ENCODE results near the gene FABP7.

Gene FABP7

DNA sequence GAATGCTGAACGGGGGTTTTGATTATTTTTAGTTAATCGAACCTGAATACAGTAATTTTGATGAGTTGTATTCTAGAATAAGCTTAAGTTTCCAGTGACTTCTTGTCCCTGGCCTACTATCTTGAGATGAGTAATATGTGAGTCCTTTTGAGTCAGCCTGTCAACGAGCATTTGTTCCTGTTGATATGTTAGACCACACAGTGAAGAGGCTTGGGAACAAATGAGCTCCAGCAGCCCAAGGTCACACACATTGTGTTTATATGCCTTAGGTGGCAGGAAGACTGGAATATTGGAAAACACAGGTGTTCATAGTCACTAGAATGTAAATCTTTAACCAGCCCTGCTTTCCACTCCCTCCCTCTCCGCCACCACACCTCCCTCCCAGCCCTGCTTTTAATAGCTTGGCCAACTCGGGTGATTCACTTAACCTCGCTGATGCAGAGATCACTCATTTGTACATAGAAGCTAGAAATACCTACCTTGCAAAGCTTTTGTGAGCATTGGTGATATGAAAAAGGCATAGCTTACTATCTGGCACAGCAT is 18.7 kb downstream of the FABP7 start:
- no peak for DNase-seq (ENCODE audit: low read depth)

- no peak for DNase-seq (ENCODE audit: low read depth)
Measured at GRCh38 chr6:122799140-122799745, 19.7 kb downstream of the FABP7 start.

DNA sequence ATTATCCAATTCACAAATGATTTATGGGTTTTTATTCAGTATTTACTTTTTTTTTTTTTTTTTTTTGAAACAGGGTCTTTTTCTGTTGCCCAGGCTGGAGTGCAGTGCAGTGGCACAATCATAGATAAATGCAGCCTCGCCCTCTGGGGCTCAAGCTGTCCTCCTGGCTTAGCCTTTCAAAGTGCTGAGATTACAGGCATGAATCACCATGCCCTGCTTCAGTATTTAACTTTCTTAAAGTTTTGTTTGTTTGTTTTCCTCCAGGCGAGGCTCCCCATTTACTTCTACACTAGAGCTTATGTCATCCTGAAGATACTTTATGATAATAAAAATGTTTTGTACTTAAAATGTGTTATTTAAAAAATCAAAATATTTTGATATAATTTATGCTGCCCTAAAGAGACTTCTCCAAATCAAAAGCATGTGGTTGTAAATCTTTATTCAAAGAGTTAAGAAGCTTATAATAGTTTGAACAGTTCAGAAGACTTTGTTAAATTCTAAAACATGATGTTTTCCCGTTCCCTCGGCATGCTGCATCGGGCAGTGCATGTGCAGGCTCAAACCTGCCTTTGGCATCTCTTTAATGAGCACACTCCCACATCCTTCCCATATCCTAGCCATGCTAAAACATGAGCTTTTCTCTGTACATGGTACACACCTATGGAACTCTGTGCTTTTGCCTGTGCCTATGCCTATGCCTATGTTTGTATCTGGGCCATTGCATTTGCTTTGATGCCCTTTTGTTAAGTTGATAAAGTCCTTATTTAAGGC is 20.6 kb downstream of the FABP7 start:
- DNase-seq (ENCODE audit: low read depth) = no peak

- DNase-seq (ENCODE audit: low read depth) = no peak
Measured at GRCh38 chr6:122800906-122801305, 21.4 kb downstream of the FABP7 start.

GRCh38 chr6:122801397-122801796 is 21.9 kb downstream of the FABP7 start:
- no peak for DNase-seq (ENCODE audit: low read depth)

DNA sequence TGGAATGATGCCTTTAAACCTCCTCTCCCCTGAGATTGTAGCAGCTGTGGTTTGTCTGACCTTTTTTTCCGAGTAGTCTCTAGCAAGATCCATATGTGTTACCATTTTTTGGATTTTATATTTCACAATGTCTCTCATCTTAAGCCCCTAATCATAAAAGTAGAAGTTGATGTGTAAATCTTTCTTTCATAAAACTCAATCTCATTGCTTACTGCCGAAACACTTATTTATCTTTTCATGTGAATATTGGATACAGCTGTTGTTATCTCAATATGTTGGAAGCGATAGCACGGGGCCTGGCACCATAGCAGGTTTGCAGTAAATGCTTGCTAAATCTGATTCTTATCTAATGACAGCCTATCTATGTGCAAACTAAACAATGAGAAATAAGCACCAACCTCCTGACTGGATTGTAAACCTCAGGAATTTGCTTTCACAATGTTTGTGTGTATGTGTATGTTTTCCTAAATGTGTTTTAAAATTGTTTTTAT is 23.7 kb downstream of the FABP7 start:
- no peak for DNase-seq (ENCODE audit: low read depth)

DNA sequence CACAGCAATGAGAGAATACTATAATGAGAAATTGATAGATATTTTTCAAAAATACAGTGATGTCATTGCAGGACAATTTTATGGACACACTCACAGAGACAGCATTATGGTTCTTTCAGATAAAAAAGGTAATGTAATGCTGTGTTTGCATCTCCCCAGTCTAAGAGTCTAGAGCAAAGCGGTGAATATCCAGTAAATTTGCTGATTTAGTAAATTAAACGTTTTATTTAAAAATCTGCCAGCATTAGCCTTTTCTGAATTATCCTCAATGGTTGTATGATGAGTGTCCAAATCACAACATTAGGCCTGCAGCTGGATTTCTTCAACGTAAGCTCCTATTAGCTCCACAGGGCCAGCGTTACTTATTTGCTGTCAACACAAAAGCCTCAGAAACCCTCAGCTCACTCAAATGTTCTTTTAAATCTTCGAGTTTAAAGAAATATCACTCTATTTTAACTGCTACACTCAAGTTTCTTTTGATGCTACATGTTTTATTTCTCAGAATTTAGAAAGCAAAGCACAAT is 25.5 kb downstream of the FABP7 start:
- DNase-seq (ENCODE audit: low read depth) = no peak

DNA sequence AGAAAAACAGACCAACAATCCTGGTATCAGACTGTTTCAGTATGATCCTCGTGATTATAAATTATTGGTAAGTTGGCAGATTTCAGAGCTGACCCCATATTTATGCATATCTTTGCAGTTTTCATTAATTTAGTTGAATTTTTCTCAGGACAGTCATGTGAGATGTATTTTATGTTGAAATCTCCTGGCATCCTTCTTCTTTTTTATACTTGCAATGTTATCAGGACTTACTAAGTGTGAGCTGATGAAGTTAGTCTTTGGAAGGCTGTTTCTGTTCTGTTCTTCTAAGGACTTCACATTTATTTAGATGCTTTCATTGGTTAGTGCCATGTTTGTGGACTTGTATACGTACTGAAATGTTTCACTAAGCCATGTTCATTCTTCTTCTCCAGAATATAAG is 26.8 kb downstream of the FABP7 start:
- no peak for DNase-seq (ENCODE audit: low read depth)

DNA sequence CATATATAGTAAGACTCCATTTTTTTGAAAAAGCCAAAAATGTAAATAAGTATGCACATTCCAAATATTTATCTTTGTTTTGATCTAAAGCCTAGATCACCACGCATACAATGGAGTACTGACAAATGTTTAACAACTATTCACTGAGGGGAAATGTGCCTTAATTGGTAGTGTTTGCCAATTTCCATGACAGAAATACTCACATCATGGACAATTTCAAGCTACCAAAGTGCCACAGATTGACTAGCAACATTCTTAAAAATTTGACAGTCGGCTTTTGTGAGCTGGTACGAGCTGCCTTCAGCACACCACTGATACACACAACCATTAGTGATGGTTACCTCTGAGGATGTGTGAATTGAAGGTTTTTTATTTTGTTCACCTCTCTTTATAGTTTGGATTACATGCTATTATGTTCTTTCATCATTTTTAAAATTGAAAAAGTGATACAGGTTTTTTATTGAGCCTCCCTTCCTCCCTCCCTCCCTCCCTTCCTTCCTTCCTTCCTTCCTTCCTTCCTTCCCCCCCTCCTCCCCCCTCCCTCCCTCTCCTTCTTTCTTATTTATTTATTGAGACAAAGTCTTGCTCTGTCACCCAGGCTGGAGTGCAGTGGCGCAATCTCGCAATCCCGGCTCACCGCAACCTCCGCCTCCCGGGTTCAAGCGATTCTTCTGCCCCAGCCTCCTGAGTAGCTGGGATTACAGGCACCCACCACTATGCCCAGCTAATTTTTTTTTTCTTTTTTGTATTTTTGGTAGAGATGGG is 28.8 kb downstream of the FABP7 start:
- no peak for DNase-seq (ENCODE audit: low read depth)

GRCh38 chr6:122809001-122809400 is 29.5 kb downstream of the FABP7 start:
- no peak for DNase-seq (ENCODE audit: low read depth)

DNA sequence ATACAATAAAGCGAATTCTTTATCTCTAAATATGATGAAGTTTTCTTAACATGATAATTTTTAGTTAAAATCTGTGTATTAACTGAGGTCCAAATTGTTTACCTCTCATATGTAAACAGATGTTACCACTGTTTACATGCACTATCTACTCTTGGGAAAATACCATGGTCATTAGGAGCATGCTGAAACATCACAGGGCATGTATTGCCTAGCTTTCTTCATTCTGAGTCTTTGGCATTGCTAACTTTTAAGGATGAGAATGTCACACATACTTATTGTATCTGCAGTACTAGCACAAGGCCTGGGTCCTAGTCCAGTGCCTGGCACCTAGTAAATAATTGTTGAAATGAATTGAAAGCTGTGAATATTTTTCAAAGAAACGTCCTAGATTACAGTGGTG is 30.2 kb downstream of the FABP7 start:
- DNase-seq (ENCODE audit: low read depth) = no peak

DNA sequence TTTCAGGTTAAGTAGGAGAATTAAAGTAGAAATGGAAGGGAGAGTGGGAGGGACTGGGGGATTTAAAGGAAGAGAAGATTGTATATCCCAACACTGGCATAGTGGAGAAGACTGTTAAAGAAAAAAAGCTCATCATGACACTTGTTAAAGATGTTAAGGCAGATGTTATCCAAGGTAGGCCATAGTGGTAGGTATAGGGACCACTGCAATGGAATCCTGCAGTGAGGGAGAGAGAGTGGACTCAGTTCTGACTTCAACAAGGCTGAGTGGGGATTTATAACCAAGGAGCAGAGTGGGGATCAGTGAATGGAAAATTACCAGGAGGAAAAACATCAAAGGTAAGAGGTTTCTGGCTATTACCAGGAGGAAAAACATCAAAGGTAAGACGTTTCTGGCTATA is 30.7 kb downstream of the FABP7 start:
- no peak for DNase-seq (ENCODE audit: low read depth)

GRCh38 chr6:122817358-122817757 is 37.8 kb downstream of the FABP7 start:
- DNase-seq (ENCODE audit: low read depth) = no peak

DNA sequence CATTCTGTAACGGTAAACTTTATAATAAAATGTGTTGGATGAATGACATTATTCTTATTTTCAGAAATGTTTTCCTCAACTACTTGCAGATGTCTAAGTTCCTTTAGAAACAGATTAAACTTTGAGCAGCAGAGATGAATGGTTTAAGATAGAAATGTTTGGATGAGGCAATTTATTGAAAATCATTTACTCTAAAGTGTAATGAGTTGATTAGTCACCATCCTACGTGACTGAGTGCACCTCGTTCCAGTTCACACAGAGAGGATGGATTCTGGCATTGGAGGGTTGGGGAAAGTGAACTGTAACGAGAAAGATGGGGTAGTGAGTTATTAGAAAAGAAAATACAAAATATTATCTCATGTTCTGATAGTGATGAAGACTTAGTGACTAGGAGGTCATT is 38.2 kb downstream of the FABP7 start:
- no peak for DNase-seq (ENCODE audit: low read depth)

GRCh38 chr6:122818866-122819265 is 39.4 kb downstream of the FABP7 start:
- DNase-seq (ENCODE audit: low read depth) = no peak

- no peak for DNase-seq (ENCODE audit: low read depth)
Measured at GRCh38 chr6:122821095-122821494, 41.6 kb downstream of the FABP7 start.

GRCh38 chr6:122825163-122825562 is 45.6 kb downstream of the FABP7 start:
- DNase-seq (ENCODE audit: low read depth) = no peak

DNA sequence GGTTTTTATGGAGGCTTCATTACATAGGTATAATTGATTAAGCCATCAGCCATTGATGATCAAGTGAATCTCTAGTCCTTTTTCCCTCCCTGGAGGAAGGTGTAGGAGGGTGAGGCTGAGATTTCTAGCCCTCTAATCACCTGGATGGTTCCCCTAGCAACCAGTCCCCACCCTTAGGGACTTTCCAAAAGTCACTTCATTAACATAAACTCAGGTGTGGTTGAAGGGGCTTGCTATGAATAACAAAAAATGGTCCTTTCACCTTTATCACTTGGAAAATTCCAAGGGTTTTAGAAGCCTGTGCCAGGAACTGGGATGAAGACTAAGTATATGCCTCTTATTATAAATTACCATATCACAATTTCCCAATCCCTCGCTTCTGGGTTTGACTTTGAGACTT is 49.9 kb downstream of the FABP7 start:
- no peak for DNase-seq (ENCODE audit: low read depth)

DNA sequence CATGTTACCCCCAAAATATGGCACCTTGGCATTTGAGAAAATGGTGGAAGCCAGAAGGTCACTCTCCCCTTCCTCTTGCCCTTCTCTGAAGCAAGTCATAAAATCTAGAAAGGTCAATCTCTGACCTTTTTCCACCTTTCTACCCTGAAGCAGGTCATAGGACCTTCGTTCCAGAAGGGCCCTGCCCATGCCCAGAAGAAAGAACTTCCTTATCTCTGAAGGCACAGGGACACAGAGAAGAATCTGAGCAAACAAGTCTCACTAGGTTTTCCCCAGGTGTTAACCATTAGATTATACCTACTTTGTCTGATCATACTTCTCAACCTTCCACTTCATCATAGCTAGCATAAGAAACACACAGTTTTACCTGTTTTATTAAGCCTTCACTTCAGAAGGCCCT is 52.0 kb downstream of the FABP7 start:
- DNase-seq (ENCODE audit: low read depth) = no peak

DNA sequence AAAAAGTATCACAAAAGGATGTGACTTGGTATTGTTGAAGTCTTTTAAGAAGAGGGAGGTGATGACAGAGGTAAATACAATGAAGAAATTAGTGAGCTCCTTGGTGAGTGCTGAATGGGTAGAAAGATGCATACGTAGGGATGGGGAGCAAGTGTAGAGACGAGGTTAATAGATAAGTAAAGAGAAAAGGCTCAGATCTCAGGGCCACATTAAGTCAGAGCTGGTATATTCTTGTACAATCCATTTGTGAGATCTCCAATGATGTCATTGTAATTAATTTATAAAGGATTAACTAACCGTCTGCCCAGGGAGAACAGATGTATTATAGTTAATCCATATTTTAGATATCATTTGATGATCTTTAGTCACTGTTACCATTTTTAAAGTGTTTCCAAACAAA is 52.9 kb downstream of the FABP7 start:
- DNase-seq (ENCODE audit: low read depth) = no peak

GRCh38 chr6:122833021-122833491 is 53.5 kb downstream of the FABP7 start:
- DNase-seq (ENCODE audit: low read depth) = no peak

Measured in stimulated activated CD8-positive, alpha-beta memory T cell treated with anti-CD3 and anti-CD28 coated beads, Interleukin-15, amount 100 ng/mL, for 1 hour (primary cell).